Thyroid gland (tissue), 4 donors: ENCODE data around the gene TBXAS1. TPM values are rescaled to one million over a fixed set of nuclear protein-coding genes. Genes with fewer than 3 reads are reported as not detected.

Experiments used
- DNase-seq, 2 donors: peaks; one replicate each; pipeline ENCODE4 v3.0.0-alpha.2; 2019
- H3K27ac ChIP-seq, 3 donors: fragments of 200-600 bp; sonication (generic); 1 replicate in 2 of 3; 2 replicates in 1 of 3; pipeline ENCODE4 v1.5.1; 2016 to 2019; ENCODE audit warnings: mild to moderate bottlenecking in 1 of 3, moderate library complexity in 1 of 3
- H3K27me3 ChIP-seq: fragments of 200-600 bp; sonication (generic); one replicate; pipeline ENCODE4 v1.5.1; 2019
- H3K36me3 ChIP-seq, 2 donors: fragments of 200-600 bp; sonication (generic); one replicate each; pipeline ENCODE4 v1.5.1; 2016 to 2019
- H3K4me1 ChIP-seq, 2 donors: fragments of 200-600 bp; sonication (generic); one replicate each; pipeline ENCODE4 v1.5.1; 2017 to 2019
- H3K4me3 ChIP-seq, 3 donors: fragments of 200-600 bp; sonication (generic); replicated peaks in 1 of 3; 1 replicate in 2 of 3; 2 replicates in 1 of 3; pipeline ENCODE4 v1.5.1; 2016; ENCODE audit warnings: mild to moderate bottlenecking in 1 of 3
- H3K9me3 ChIP-seq: fragments of 200-600 bp; sonication (generic); one replicate; pipeline ENCODE4 v1.5.1; 2017
- CTCF ChIP-seq, 6 experiments: fragments of 200-600 bp in 3 of 6; fragments of 450-650 bp in 3 of 6; sonication (generic) in 3 of 6; IDR thresholded peaks; one replicate each; pipeline ENCODE4 v1.5.1; 2016 to 2019; ENCODE audit warnings: antibody characterized with exemption in 6 of 6, mild to moderate bottlenecking in 2 of 6, inconsistent platforms in 1 of 6, moderate library complexity in 1 of 6
- POLR2A ChIP-seq, 2 donors: fragments of 450-650 bp; IDR thresholded peaks; one replicate each; pipeline ENCODE4 v1.6.1; 2017; ENCODE audit warnings: antibody characterized with exemption in 2 of 2, mild to moderate bottlenecking in 2 of 2, moderate library complexity in 1 of 2
- WGBS, 2 donors: methylation state at CpG; one replicate each; pipeline ENCODE4 v1.1.5; 2017; 5-methylcytosine and 5-hydroxymethylcytosine counted together
- intact Hi-C: fragments of 100-400 bp; cut with DNase I; formaldehyde crosslinking; loops from one replicate; pipeline ENCODE4 v1.15.1; 2023
- total RNA-seq, 4 donors: library from RNA; depleted of rRNA; stranded (reverse); fragments of >200 nt; gene quantifications; one replicate each; pipeline ENCODE4 v1.2.3, GENCODE V29; 2016

The TBXAS1 gene
- total RNA-seq, 4 donors from 2014 or later: 5.1 to 13.2 (median 8.7) TPM

DNA sequence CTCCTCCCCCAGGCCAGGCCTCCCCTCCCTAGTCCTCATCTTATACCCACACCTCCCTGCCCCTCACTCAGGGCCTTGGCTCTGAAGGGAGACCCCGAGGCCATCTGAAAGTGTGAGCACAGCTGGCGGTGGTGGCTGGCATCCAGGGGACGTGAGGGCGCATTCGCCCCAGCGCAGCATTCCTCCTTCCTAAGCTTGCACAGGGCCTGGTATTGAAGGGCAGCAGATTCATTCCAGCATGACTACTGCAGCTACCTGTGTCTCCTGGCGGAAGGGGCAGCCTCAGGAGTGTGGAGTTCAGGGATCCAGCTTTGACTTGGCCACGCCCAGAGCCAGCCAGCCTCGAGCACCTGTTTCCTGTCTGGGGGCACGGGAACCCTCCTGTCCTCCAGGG lies 161.1 kb downstream of the TBXAS1 start:
- H3K9me3 ChIP-seq: no peaks in the 10 kb centered on the region
- no peaks in the 10 kb centered on the region for H3K4me1 ChIP-seq
- H3K27me3 ChIP-seq: no peaks in the 10 kb centered on the region
- H3K36me3 ChIP-seq: no peaks in the 10 kb centered on the region
- intact Hi-C loops: no loop called here
- no peak for DNase-seq
- H3K27ac ChIP-seq: no peak overlapping the region
- TF ChIP-seq POLR2A (IDR thresholded peaks at IDR 0.05) (no peak), CTCF (IDR thresholded peaks at IDR 0.05) (no peak)
- no peak overlapping the region for H3K4me3 ChIP-seq
- 78 to 90% methylated on average over 6 to 8 of the region's 10 CpGs for WGBS, 2 donors

DNA sequence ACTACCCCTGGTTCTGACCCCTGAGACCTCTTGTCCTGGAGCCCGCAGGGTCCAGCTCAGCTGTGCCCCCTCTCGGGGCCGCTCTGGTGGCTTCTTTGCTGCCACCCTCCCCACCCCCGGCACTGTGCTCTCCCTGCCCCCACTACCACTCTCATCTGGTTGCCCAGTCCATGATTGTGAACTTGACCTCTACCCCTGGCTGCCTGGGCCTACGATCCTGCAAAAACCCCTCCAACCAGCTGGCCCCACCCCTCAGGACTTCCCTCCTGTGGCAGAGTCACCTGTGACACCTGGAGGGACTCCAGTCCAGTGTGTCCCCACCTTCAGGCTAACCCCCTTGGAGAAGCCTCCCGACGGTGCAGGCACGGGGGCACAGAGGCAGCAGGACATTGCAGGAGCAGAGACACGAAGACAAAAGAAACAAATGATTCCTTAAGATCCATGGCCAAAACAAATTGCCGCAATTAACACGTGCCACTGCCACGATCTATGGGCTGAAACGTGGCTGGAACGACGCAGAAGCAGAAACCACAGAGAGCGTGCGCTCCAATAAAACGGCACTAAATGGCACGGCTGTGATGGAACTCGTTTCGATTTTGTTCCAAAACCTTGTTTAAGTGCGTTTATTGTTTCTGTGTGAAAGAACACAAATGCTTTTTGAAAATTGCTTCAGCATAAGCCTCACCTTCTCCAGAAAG lies 161.7 kb downstream of the TBXAS1 start:
- intact Hi-C loops: no loop called here
- H3K27ac ChIP-seq: no peak overlapping the region
- no peak for DNase-seq
- no peak overlapping the region for H3K4me3 ChIP-seq
- H3K27me3 ChIP-seq: no peaks in the 10 kb centered on the region
- WGBS, 2 donors: 94% methylated on average over 22 of the region's 22 CpGs
- TF ChIP-seq POLR2A (IDR thresholded peaks at IDR 0.05) (no peak), CTCF (IDR thresholded peaks at IDR 0.05) (no peak)
- no peaks in the 10 kb centered on the region for H3K4me1 ChIP-seq
- H3K36me3 ChIP-seq: no peaks in the 10 kb centered on the region
- H3K9me3 ChIP-seq: no peaks in the 10 kb centered on the region

DNA sequence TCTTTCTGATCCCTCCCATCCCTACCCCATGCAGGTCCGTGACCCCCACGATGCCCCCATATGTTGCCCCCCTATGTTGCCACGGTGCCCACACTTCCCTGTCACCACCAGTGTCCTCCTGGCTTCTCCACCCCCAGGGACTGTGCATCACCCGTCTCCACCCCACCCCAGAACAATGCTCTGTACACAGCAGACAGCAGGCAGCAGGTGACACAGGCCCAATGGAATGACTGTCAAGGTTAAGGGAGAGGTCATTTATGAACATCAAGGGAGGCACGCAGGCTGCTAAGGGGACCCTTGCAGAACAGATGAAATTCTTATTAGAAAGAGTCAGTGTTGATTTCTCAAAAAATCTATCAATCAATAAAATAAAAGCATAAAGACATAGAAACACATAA lies 162.2 kb downstream of the TBXAS1 start:
- no peak overlapping the region for H3K4me3 ChIP-seq
- intact Hi-C loops: no loop called here
- WGBS, 2 donors: 88 to 91% methylated on average over 5 of the region's 5 CpGs
- DNase-seq: no peak
- no peaks in the 10 kb centered on the region for H3K36me3 ChIP-seq
- no peak for TF ChIP-seq POLR2A (IDR thresholded peaks at IDR 0.05)
- TF ChIP-seq CTCF (IDR thresholded peaks at IDR 0.05): no peak
- H3K9me3 ChIP-seq: no peaks in the 10 kb centered on the region
- H3K4me1 ChIP-seq: no peaks in the 10 kb centered on the region
- no peak overlapping the region for H3K27ac ChIP-seq
- no peaks in the 10 kb centered on the region for H3K27me3 ChIP-seq

GRCh38 chr7:139991911-139992310 lies 162.8 kb downstream of the TBXAS1 start:
- H3K27ac ChIP-seq: no peak overlapping the region
- no peaks in the 10 kb centered on the region for H3K27me3 ChIP-seq
- no peaks in the 10 kb centered on the region for H3K36me3 ChIP-seq
- DNase-seq: no peak
- H3K4me3 ChIP-seq: no peak overlapping the region
- H3K9me3 ChIP-seq: no peaks in the 10 kb centered on the region
- WGBS, 2 donors: 88 to 89% methylated on average over 6 of the region's 6 CpGs
- intact Hi-C loops: no loop called here
- TF ChIP-seq POLR2A (IDR thresholded peaks at IDR 0.05) (no peak), CTCF (IDR thresholded peaks at IDR 0.05) (no peak)
- H3K4me1 ChIP-seq: no peaks in the 10 kb centered on the region

DNA sequence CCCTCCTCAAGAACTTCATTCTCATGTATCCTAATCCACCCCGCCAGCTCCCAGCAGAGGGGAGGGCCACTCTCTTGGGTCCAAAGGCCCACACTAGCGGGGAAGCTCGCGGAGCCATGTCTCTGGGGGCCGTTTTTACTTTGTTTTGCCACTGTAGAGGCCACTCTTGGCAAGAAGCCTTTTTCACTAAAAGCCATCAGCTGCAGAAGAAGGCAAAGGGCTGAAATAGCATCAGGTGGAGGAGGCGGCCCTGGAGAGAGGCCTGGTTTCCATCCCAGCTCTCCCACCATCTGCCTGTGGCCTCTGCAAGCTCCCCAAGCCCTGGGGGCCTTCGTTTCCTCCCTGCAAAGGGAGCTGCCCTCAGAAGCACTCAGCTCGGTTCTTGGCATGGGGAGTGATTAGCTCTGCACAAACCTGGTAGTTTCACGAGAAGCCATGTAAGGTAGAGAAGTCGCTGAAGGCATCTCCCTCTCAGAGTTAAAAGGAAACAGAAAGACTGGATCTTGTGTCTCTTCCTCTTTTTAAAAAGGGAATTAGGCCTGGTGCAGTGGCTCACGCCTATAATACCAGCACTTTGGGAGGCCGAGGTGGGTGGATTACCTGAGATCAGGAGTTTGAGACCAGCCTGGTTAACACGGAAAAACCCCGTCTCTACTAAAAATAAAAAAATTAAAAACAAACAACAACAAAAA lies 163.4 kb downstream of the TBXAS1 start:
- 72 to 86% methylated on average over 14 of the region's 14 CpGs for WGBS, 2 donors
- H3K27me3 ChIP-seq: no peaks in the 10 kb centered on the region
- H3K4me3 ChIP-seq: no peak overlapping the region
- no peaks in the 10 kb centered on the region for H3K36me3 ChIP-seq
- no peaks in the 10 kb centered on the region for H3K4me1 ChIP-seq
- H3K27ac ChIP-seq: no peak overlapping the region
- intact Hi-C loops: no loop called here
- H3K9me3 ChIP-seq: no peaks in the 10 kb centered on the region
- TF ChIP-seq POLR2A (IDR thresholded peaks at IDR 0.05) (no peak), CTCF (IDR thresholded peaks at IDR 0.05) (no peak)
- DNase-seq: no peak
